Panc1 (cell line): ENCODE data around the gene NUCB2.

Experiments
- CTCF ChIP-seq: fragments of 450-650 bp; IDR thresholded peaks from 2 replicates; pipeline ENCODE4 v1.5.1; 2017; ENCODE audit warnings: mild to moderate bottlenecking
- REST ChIP-seq, 2 experiments: IDR thresholded peaks; 2 replicates each; pipeline ENCODE4 v1.6.1; 2011 to 2012; ENCODE audit warnings: low read depth in 2 of 2, control low read depth in 1 of 2, low read length in 1 of 2, mild to moderate bottlenecking in 1 of 2, moderate library complexity in 1 of 2; ENCODE audit not compliant: insufficient read depth in 1 of 2

GRCh38 chr11:17286332-17286731 lies 9.8 kb downstream of the NUCB2 start:
- TF ChIP-seq CTCF (no peak), REST (IDR thresholded peaks at IDR 0.05; ENCODE audit: insufficient read depth in 1 of 2, low read depth in 2 of 2, low read length in 1 of 2) (no peak)
